Neural cell (in vitro differentiated cells): ENCODE measurements around the gene CPNE9.

Experiments
- EP300 ChIP-seq: fragments of 450-650 bp; conservative IDR thresholded peaks from 2 replicates; pipeline ENCODE4 v1.6.1; 2014; ENCODE audit warnings: antibody characterized with exemption, mild to moderate bottlenecking, moderate library complexity; ENCODE audit not compliant: poor library complexity, severe bottlenecking
- EZH2 ChIP-seq: fragments of 200-600, 300-800 bp; shearing (Covaris generic), sonication (generic); IDR thresholded peaks from 2 replicates; pipeline ENCODE4 v1.6.1; 2014; ENCODE audit warnings: antibody characterized with exemption, low read length, borderline replicate concordance, mild to moderate bottlenecking; ENCODE audit not compliant: insufficient read depth, poor library complexity, severe bottlenecking
- MXI1 ChIP-seq: fragments of 450-650 bp; conservative IDR thresholded peaks from 2 replicates; pipeline ENCODE4 v1.6.1; 2014; ENCODE audit warnings: antibody characterized with exemption, mild to moderate bottlenecking; ENCODE audit not compliant: poor library complexity, severe bottlenecking
- POLR2AphosphoS5 ChIP-seq: IDR thresholded peaks from 2 replicates; pipeline ENCODE4 v1.6.1; 2012
- RAD21 ChIP-seq: fragments of 450-650 bp; conservative IDR thresholded peaks from 2 replicates; pipeline ENCODE4 v1.6.1; 2014; ENCODE audit warnings: antibody characterized with exemption, mild to moderate bottlenecking, moderate library complexity
- SMC3 ChIP-seq: fragments of 450-650 bp; conservative IDR thresholded peaks from 2 replicates; pipeline ENCODE4 v1.6.1; 2014; ENCODE audit warnings: antibody characterized with exemption, mild to moderate bottlenecking, moderate library complexity; ENCODE audit not compliant: poor library complexity
- TF ChIP-seq, protein P1 (sequence below): fragments of 450-650 bp; IDR thresholded peaks from 2 replicates; pipeline ENCODE4 v1.5.1; 2014; ENCODE audit warnings: antibody characterized with exemption, mild to moderate bottlenecking, moderate library complexity; ENCODE audit not compliant: poor library complexity, severe bottlenecking
- TF ChIP-seq, protein P2 (sequence below): IDR thresholded peaks from 2 replicates; pipeline ENCODE4 v1.6.1; 2012; ENCODE audit warnings: borderline replicate concordance

DNA sequence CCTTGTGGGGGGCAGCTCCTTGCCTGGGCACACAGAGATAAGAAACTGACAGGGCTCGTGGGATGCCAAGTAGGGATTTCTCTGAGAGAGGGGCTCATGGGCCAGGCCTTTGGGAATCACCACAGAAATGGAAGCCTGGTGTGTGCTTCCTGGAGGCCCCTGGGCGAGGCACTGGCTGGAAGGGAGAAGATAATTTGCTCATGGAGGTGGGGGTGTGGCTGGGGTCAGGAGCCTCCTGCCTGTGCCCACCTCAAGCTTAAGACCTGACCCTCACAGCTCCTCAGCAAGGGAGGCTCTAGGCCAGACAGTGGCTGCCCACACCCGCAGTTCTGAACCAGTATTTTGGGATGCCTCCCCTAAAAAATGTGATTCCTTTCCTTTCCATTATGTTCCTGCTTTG is 16.9 kb upstream of the CPNE9 start:
- TF ChIP-seq, protein P1, sequence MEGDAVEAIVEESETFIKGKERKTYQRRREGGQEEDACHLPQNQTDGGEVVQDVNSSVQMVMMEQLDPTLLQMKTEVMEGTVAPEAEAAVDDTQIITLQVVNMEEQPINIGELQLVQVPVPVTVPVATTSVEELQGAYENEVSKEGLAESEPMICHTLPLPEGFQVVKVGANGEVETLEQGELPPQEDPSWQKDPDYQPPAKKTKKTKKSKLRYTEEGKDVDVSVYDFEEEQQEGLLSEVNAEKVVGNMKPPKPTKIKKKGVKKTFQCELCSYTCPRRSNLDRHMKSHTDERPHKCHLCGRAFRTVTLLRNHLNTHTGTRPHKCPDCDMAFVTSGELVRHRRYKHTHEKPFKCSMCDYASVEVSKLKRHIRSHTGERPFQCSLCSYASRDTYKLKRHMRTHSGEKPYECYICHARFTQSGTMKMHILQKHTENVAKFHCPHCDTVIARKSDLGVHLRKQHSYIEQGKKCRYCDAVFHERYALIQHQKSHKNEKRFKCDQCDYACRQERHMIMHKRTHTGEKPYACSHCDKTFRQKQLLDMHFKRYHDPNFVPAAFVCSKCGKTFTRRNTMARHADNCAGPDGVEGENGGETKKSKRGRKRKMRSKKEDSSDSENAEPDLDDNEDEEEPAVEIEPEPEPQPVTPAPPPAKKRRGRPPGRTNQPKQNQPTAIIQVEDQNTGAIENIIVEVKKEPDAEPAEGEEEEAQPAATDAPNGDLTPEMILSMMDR: no peak
- TF ChIP-seq POLR2AphosphoS5 (no peak), RAD21 (no peak), MXI1 (no peak), EP300 (no peak), SMC3 (no peak), EZH2 (no peak)
- TF ChIP-seq, protein P2, sequence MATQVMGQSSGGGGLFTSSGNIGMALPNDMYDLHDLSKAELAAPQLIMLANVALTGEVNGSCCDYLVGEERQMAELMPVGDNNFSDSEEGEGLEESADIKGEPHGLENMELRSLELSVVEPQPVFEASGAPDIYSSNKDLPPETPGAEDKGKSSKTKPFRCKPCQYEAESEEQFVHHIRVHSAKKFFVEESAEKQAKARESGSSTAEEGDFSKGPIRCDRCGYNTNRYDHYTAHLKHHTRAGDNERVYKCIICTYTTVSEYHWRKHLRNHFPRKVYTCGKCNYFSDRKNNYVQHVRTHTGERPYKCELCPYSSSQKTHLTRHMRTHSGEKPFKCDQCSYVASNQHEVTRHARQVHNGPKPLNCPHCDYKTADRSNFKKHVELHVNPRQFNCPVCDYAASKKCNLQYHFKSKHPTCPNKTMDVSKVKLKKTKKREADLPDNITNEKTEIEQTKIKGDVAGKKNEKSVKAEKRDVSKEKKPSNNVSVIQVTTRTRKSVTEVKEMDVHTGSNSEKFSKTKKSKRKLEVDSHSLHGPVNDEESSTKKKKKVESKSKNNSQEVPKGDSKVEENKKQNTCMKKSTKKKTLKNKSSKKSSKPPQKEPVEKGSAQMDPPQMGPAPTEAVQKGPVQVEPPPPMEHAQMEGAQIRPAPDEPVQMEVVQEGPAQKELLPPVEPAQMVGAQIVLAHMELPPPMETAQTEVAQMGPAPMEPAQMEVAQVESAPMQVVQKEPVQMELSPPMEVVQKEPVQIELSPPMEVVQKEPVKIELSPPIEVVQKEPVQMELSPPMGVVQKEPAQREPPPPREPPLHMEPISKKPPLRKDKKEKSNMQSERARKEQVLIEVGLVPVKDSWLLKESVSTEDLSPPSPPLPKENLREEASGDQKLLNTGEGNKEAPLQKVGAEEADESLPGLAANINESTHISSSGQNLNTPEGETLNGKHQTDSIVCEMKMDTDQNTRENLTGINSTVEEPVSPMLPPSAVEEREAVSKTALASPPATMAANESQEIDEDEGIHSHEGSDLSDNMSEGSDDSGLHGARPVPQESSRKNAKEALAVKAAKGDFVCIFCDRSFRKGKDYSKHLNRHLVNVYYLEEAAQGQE: no peak
